H9 (cell line): ENCODE results near the gene BBX. TPM values are rescaled to one million over a fixed set of nuclear protein-coding genes. Genes with fewer than 3 reads are reported as not detected.

Experiments
- DNase-seq: peaks from one replicate; pipeline ENCODE4 v3.0.0-alpha.2; 2017
- H2AFZ ChIP-seq: one replicate; pipeline ENCODE4 v1.6.1; 2013; ENCODE audit warnings: mild to moderate bottlenecking, low read length, control low read depth, moderate library complexity
- H2AK5ac ChIP-seq: 2 replicates; pipeline ENCODE4 v1.6.1; 2013; ENCODE audit warnings: low read length, control low read depth, mixed read lengths; ENCODE audit not compliant: insufficient read length
- H2BK120ac ChIP-seq: one replicate; pipeline ENCODE4 v1.6.1; 2013; ENCODE audit warnings: low read depth, mild to moderate bottlenecking, low read length, control low read depth, inconsistent platforms; ENCODE audit not compliant: poor library complexity, severe bottlenecking
- H2BK12ac ChIP-seq: 2 replicates; pipeline ENCODE4 v1.6.1; 2013; ENCODE audit warnings: low read length, control low read depth, mixed read lengths, low read depth; ENCODE audit not compliant: insufficient read length
- H2BK15ac ChIP-seq: 2 replicates; pipeline ENCODE4 v1.6.1; 2013; ENCODE audit warnings: low read depth, low read length, control low read depth
- H2BK20ac ChIP-seq: one replicate; pipeline ENCODE4 v1.6.1; 2013; ENCODE audit warnings: low read depth, mild to moderate bottlenecking, low read length, control low read depth, inconsistent platforms; ENCODE audit not compliant: poor library complexity, severe bottlenecking
- H2BK5ac ChIP-seq: 2 replicates; pipeline ENCODE4 v1.6.1; 2013; ENCODE audit warnings: low read length, control low read depth, mixed read lengths; ENCODE audit not compliant: insufficient read length
- H3K14ac ChIP-seq: 2 replicates; pipeline ENCODE4 v1.6.1; 2013; ENCODE audit warnings: low read length, control low read depth; ENCODE audit not compliant: insufficient read depth
- H3K18ac ChIP-seq: 2 replicates; pipeline ENCODE4 v1.6.1; 2013; ENCODE audit warnings: low read depth, mild to moderate bottlenecking, mixed read lengths, low read length, control low read depth; ENCODE audit not compliant: insufficient read length
- H3K23ac ChIP-seq: 2 replicates; pipeline ENCODE4 v1.6.1; 2013; ENCODE audit warnings: low read length, control low read depth, mixed read lengths, low read depth; ENCODE audit not compliant: insufficient read length
- H3K23me2 ChIP-seq: 2 replicates; pipeline ENCODE4 v1.6.1; 2013; ENCODE audit warnings: low read depth, mild to moderate bottlenecking, mixed read lengths, low read length, control low read depth; ENCODE audit not compliant: insufficient read length, poor library complexity, severe bottlenecking
- H3K27ac ChIP-seq: 2 replicates; pipeline ENCODE4 v1.5.1; 2013; ENCODE audit warnings: low read length, control low read depth, mixed read lengths, low read depth; ENCODE audit not compliant: insufficient read length
- H3K27me3 ChIP-seq: 2 replicates; pipeline ENCODE4 v1.6.1; 2013; ENCODE audit warnings: low read length, control low read depth, inconsistent platforms; ENCODE audit not compliant: insufficient read depth
- H3K4ac ChIP-seq: 2 replicates; pipeline ENCODE4 v1.6.1; 2013; ENCODE audit warnings: low read depth, mild to moderate bottlenecking, control low read depth, inconsistent platforms, low read length, moderate library complexity
- H3K4me1 ChIP-seq: 2 replicates; pipeline ENCODE4 v1.6.1; 2013; ENCODE audit warnings: low read length, control low read depth, inconsistent platforms; ENCODE audit not compliant: insufficient read depth
- H3K4me2 ChIP-seq: 2 replicates; pipeline ENCODE4 v1.6.1; 2013; ENCODE audit warnings: low read length, control low read depth, mixed read lengths; ENCODE audit not compliant: insufficient read length, insufficient read depth
- H3K56ac ChIP-seq: 2 replicates; pipeline ENCODE4 v1.6.1; 2013; ENCODE audit warnings: low read depth, mild to moderate bottlenecking, mixed read lengths, low read length, control low read depth; ENCODE audit not compliant: insufficient read length
- H3K79me1 ChIP-seq: 2 replicates; pipeline ENCODE4 v1.6.1; 2013; ENCODE audit warnings: low read depth, mild to moderate bottlenecking, moderate library complexity, low read length, control low read depth, inconsistent platforms; ENCODE audit not compliant: insufficient read depth, poor library complexity, severe bottlenecking
- H3K79me2 ChIP-seq: 2 replicates; pipeline ENCODE4 v1.6.1; 2013; ENCODE audit warnings: low read length, control low read depth, inconsistent platforms; ENCODE audit not compliant: insufficient read depth
- H3K9ac ChIP-seq: 2 replicates; pipeline ENCODE4 v1.6.1; 2013; ENCODE audit warnings: low read length, control low read depth, mixed read lengths; ENCODE audit not compliant: insufficient read length; ENCODE audit errors: extremely low read depth
- H3K9me3 ChIP-seq: one replicate; pipeline ENCODE4 v1.6.1; 2013; ENCODE audit warnings: low read depth, low read length, inconsistent platforms; ENCODE audit not compliant: control insufficient read depth
- H3T11ph ChIP-seq: one replicate; pipeline ENCODE4 v1.6.1; 2013; ENCODE audit warnings: mild to moderate bottlenecking, low read length, control low read depth, inconsistent platforms
- H4K20me1 ChIP-seq: one replicate; pipeline ENCODE4 v1.6.1; 2013; ENCODE audit not compliant: control insufficient read depth, insufficient read length, insufficient read depth
- H4K5ac ChIP-seq: 2 replicates; pipeline ENCODE4 v1.6.1; 2013; ENCODE audit warnings: low read depth, mild to moderate bottlenecking, mixed read lengths, low read length, control low read depth; ENCODE audit not compliant: insufficient read length
- H4K8ac ChIP-seq: replicated peaks from 2 replicates; pipeline ENCODE4 v1.6.1; 2013; ENCODE audit warnings: low read length, control low read depth, mixed read lengths, low read depth; ENCODE audit not compliant: insufficient read length
- H4K91ac ChIP-seq: 2 replicates; pipeline ENCODE4 v1.6.1; 2013; ENCODE audit warnings: low read depth, mild to moderate bottlenecking, moderate library complexity, mixed read lengths, low read length, control low read depth; ENCODE audit not compliant: insufficient read length
- H3K27ac Mint-ChIP-seq, 3 experiments: 2 replicates in 2 of 3; 3 replicates in 1 of 3; pipeline ENCODE4 v1.8.0; 2020 to 2021; ENCODE audit warnings: mixed read lengths in 3 of 3, mild to moderate bottlenecking in 1 of 3, moderate library complexity in 1 of 3
- H3K27me3 Mint-ChIP-seq: 2 replicates; pipeline ENCODE4 v1.8.0; 2021; ENCODE audit warnings: low read depth, mild to moderate bottlenecking, moderate library complexity, mixed read lengths
- H3K36me3 Mint-ChIP-seq, 3 experiments: 2 replicates in 2 of 3; 3 replicates in 1 of 3; pipeline ENCODE4 v1.8.0; 2020 to 2021; ENCODE audit warnings: low read depth in 3 of 3, mixed read lengths in 3 of 3; ENCODE audit not compliant: insufficient read depth in 1 of 3
- H3K4me1 Mint-ChIP-seq, 2 experiments: 2 replicates each; pipeline ENCODE4 v1.8.0; 2020; ENCODE audit warnings: mixed read lengths in 2 of 2
- H3K4me3 Mint-ChIP-seq, 2 experiments: 2 replicates in 1 of 2; 3 replicates in 1 of 2; pipeline ENCODE4 v1.8.0; 2020 to 2021; ENCODE audit warnings: mild to moderate bottlenecking in 2 of 2, mixed read lengths in 2 of 2, moderate library complexity in 1 of 2
- H3K9me3 Mint-ChIP-seq, 2 experiments: 2 replicates in 1 of 2; 3 replicates in 1 of 2; pipeline ENCODE4 v1.8.0; 2020; ENCODE audit warnings: mild to moderate bottlenecking in 2 of 2, mixed read lengths in 2 of 2, moderate library complexity in 1 of 2
- CTCF ChIP-seq: fragments of 200-600 bp; sonication (generic); conservative IDR thresholded peaks from 3 replicates; pipeline ENCODE4 v1.8.0; 2021; ENCODE audit warnings: antibody characterized with exemption, mild to moderate bottlenecking
- WGBS: extraction: QIAGEN DNeasy Blood & Tissue Kit; methylation state at CpG from one replicate; pipeline ENCODE4 v1.1.7; 2013; ENCODE audit warnings: missing lambda C conversion rate, low lambda C conversion rate, mixed read lengths; ENCODE audit not compliant: insufficient read length; ENCODE audit errors: extremely low coverage; 5-methylcytosine and 5-hydroxymethylcytosine counted together
- total RNA-seq: library from RNA; stranded (reverse); gene quantifications from 2 replicates; pipeline ENCODE4 v1.2.1, GENCODE V29; 2021

The BBX gene
- total RNA-seq, 1 experiment from 2014 or later, result 34.8 TPM

DNA sequence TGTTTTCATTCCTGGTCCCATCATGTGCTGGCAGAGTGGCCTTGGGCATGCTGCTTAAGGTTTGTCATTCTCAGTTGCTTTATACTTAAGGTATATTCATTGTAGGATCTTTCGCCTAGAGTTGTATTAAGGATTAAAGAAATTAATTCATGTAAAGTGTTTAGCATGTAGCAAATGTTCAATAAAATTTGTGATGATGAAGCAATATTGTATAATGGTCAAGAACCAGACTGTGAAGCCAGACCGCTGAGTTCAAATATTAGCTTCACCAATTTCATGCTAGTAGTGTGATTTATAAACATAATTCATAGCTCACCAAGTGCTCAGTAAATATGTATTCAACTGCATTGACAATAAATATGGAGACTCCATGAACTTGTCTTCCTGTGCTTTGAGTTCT lies 178.5 kb downstream of the BBX start:
- H3K4me1 Mint-ChIP-seq, result peaks cover 14 to 20% of the 10 kb centered on the region in 2 experiments
- no peak overlapping the region for H3K27ac ChIP-seq
- H2BK20ac ChIP-seq, result no peak overlapping the region
- H2BK5ac ChIP-seq, result no peak overlapping the region
- no peak overlapping the region for H3K4ac ChIP-seq
- H3K4me2 ChIP-seq, result no peak overlapping the region
- H3T11ph ChIP-seq, result no peak overlapping the region
- H4K91ac ChIP-seq, result no peak overlapping the region
- no peak overlapping the region for H2AFZ ChIP-seq
- no peak overlapping the region for H4K8ac ChIP-seq
- no peaks in the 10 kb centered on the region for H4K20me1 ChIP-seq
- no peak overlapping the region for H2BK15ac ChIP-seq
- no peak overlapping the region for H3K23ac ChIP-seq
- no peak for TF ChIP-seq CTCF
- H2BK120ac ChIP-seq, result no peak overlapping the region
- no peaks in the 10 kb centered on the region for H3K27me3 ChIP-seq
- no peaks in the 10 kb centered on the region for H3K23me2 ChIP-seq
- WGBS, result no CpG with 5 or more reads among the region's 2 CpGs
- no peak overlapping the region for H3K14ac ChIP-seq
- no peaks in the 10 kb centered on the region for H3K79me2 ChIP-seq
- no peak overlapping the region for H3K56ac ChIP-seq
- no peaks in the 10 kb centered on the region for H3K27me3 Mint-ChIP-seq
- H3K27ac Mint-ChIP-seq, result no peak overlapping the region
- no peak for DNase-seq
- no peak overlapping the region for H3K9ac ChIP-seq
- H2BK12ac ChIP-seq, result no peak overlapping the region
- no peaks in the 10 kb centered on the region for H3K4me1 ChIP-seq
- H3K9me3 Mint-ChIP-seq, result no peaks in the 10 kb centered on the region
- H3K4me3 Mint-ChIP-seq, result no peak overlapping the region
- H2AK5ac ChIP-seq, result no peak overlapping the region
- no peaks in the 10 kb centered on the region for H3K9me3 ChIP-seq
- H3K36me3 Mint-ChIP-seq, result no peaks in the 10 kb centered on the region; a peak in 1 of 7 replicates
- no peak overlapping the region for H4K5ac ChIP-seq
- H3K18ac ChIP-seq, result no peak overlapping the region
- H3K79me1 ChIP-seq, result no peaks in the 10 kb centered on the region
